ENCODE measurements around the gene SLC38A3.
A peak's percentile ranks its signal among the peaks of the same experiment; 100 is the strongest.

GRCh38 chr3:50267280-50267913, 62.3 kb downstream of the SLC38A3 start:
- peak; percentile 87 for TF ChIP-seq TCF12 (IDR thresholded peaks at IDR 0.05; ENCODE audit: low read depth)
- peak; percentile 33; the same call in 1 of the 2 replicates for TF ChIP-seq TAF1 (IDR thresholded peaks at IDR 0.05; ENCODE audit: low read depth)
- no peak for TF ChIP-seq REST (IDR thresholded peaks at IDR 0.05; ENCODE audit: low read depth)
- peak; percentile 72 for TF ChIP-seq EP300 (IDR thresholded peaks at IDR 0.05; ENCODE audit: borderline replicate concordance)
- TF ChIP-seq CEBPB (IDR thresholded peaks at IDR 0.05): no peak
- peak; percentile 70 for TF ChIP-seq NFIC (IDR thresholded peaks at IDR 0.05)
- TF ChIP-seq TEAD4 (IDR thresholded peaks at IDR 0.05): peak; percentile 69
- no peak for TF ChIP-seq CREB1 (IDR thresholded peaks at IDR 0.05; ENCODE audit: low read depth)
- TF ChIP-seq ZBTB7A (IDR thresholded peaks at IDR 0.05; ENCODE audit: low read depth): peak; percentile 99
- TF ChIP-seq EGR1 (IDR thresholded peaks at IDR 0.05): peak; percentile 55
- TF ChIP-seq MAX (IDR thresholded peaks at IDR 0.05): peak; percentile 63
